GM21447 (cell line): Measurements from ENCODE around the gene LDAH.
"Not testable (repeated sequence)": the region's sequence is repeated elsewhere in the genome, so short reads cannot be mapped to it uniquely, and the experiment has no call there.

Experiments
- ATAC-seq: cut with Tn5 transposase; IDR thresholded peaks from one replicate; pipeline ENCODE4 v1.9.1; 2021; ENCODE audit not compliant: unreplicated experiment

LDAH gene

DNA sequence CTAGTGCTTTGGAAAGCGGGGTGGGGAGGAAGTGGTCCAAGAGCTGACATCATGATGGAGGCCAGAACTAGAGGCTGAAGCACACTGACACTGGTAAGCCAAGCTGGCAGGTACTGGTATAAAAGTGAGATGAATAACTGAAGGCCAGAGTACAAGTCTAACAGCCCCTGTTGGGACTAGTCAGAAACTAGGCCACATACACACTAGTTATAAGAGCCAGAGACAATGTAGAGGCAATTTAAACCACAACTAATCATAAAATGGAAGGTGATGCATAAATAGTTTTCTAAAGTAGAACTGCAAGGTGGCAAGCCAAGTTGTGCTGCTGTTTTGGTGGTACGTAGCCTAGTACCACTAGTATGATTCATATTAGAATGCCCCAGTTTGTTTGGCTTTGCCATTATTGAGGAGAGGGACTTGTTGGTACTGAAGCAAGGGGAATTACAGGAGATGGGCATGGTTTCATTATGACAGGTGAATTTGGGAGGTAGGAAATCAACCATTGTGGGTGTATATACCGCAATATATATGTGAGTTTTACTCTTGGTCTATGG is 98.3 kb downstream of the LDAH start:
- ATAC-seq: no peak

DNA sequence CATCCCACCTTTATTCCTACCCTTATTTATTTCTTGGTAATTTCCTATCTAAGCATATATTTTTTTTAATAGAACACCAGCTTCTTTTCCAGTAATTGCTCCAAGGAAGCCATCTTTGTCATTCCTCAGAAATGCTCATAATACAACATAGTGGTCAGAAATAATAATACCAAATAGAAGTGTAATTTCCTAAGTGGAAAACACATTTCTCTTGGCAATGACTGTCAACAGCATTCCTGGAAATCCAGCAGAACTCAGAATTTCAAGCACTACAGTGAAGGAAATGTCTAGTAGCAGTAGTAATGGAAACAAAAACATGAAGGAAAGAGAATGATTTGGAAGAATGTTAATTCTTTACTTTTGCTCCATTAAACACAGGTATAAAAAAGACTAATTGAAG is 99.4 kb downstream of the LDAH start:
- ATAC-seq: no peak

DNA sequence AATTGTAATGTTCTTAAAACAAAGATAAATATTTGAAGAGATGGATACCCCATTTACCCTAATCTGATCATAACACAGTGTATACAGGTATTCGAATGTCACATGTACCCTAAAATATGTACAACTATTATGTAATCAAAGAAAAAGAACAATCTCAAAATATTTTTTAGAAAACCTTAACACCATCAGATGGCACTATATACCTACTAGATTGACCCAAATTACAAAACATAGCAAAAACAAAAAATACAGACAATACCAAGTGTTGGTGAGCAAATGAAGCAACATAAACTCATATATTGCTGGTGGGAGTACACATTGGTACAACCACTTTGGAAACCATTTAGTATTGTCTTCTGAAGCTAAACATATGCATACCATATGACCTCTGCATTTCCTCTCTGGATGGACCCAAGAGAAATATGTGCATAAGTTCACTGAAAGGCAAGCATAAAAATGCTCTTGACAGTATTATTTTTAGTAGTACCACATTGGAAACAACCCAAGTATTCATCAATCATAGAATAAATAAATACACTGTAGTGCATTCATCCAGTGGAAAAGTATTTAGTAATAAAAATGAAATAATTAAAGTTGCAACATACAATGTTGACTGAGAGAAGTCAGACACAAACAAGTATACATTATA is 100.2 kb downstream of the LDAH start:
- ATAC-seq: no peak

DNA sequence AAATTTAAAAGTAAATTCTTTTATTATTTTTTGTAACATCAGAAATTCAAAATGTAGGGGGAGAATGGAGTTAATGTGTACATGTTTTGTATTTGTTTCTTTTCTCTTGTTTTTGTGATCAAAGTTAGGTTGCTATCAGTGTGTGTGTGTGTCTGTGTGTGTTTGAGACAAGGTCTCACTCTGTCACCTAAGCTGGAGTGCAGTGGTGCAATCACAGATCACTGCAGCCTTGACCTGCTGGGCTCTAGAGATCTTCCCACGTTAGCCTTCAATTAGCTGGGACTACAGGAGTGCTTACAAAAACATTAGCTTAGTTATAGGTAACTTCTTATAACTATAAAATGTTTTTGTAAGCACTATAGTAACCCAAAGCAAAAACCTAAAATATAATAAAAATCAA is 105.3 kb downstream of the LDAH start:
- ATAC-seq: no peak

DNA sequence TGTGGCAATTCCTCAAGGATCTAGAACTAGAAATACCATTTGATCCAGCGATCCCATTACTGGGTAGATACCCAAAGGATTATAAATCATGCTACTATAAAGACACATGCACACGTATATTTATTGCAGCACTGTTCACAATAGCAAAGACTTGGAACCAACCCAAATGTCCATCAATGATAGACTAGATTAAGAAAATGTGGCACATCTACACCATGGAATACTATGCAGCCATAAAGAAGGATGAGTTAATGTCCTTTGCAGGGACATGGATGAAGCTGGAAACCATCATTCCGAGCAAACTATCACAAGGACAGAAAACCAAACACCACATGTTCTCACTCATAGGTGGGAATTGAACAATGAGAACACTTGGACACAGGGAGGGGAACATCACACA is 106.7 kb downstream of the LDAH start:
- not testable (repeated sequence) for ATAC-seq

DNA sequence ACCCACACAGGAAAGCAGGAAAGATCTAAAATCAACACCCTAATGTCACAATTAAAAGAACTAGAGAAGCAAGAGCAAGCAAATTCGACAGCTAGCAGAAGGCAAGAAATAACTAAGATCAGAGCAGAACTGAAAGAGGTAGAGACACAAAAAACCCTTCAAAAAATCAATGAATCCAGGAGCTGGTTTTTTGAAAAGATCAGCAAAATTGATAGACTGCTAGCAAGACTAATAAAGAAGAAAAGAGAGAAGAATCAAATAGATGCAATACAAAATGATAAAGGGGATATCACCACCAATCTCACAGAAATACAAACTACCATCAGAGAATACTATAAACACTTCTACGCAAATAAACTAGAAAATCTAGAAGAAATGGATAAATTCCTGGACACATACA is 108.5 kb downstream of the LDAH start:
- ATAC-seq: not testable (repeated sequence)

DNA sequence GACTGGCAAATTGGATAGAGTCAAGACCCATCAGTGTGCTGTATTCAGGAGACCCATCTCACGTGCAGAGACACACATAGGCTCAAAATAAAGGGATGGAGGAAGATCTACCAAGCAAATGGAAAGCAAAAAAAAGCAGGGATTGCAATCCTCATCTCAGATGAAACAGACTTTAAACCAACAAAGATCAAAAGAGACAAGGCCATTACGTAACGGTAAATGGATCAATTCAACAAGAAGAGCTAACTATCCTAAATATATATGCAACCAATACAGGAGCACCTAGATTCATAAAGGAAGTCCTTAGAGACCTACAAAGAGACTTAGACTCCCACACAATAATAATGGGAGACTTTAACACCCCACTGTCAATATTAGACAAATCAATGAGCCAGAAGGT is 109.3 kb downstream of the LDAH start:
- ATAC-seq: not testable (repeated sequence)

DNA sequence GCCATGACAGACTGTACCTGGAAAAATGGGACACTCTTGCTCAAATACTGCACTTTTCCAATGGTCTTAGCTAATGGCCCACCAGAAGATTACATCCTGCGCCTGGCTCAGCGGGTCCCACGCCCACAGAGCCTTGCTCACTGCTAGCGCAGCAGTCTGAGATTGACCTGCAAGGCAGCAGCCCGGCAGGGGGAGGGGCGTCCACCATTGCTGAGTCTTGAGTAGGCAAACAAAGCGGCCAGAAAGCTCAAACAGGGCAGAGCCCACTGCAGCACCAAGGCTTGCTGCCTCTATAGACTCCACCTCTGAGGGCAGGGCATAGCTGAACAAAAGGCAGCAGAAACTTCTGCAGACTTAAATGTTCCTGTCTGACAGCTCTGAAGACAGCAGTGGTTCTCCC is 111.3 kb downstream of the LDAH start:
- ATAC-seq: not testable (repeated sequence)

DNA sequence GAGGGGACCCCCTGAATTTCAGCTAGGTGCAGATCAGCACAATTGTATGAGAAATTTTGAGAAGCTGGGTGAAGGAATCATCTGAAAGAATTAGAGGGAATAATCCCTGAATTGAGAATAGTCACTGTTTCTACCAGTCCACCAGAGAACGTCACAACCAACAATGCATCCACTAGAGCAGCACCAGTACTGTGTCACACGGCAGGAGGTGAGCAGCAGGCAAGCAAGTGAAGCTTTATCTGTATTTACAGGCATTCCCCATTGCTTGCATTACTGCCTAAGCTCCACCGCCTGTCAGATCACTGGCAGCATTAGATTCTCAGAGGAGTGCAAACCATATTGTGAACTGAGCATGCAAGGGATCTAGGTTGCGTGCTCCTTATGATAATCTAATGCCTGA is 115.3 kb downstream of the LDAH start:
- no peak for ATAC-seq

DNA sequence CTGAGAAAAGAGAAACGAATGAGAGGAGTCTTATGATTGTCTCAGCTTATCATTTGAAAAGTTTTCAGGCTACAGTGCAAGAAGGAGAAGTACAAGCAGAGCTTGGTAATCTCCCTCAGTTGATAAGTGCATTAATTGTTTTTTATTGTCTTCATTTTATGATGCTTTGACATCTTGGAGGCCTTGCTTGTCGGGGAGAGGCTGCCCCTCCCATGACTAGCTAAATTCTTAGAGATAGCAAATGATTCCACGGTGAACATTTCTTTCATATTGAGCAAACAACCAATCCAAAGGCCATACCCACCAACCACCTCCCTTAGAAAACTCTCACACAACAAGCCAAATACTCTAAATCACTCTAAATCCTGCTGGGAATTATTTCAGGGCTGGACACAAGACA is 116.1 kb downstream of the LDAH start:
- ATAC-seq: no peak

DNA sequence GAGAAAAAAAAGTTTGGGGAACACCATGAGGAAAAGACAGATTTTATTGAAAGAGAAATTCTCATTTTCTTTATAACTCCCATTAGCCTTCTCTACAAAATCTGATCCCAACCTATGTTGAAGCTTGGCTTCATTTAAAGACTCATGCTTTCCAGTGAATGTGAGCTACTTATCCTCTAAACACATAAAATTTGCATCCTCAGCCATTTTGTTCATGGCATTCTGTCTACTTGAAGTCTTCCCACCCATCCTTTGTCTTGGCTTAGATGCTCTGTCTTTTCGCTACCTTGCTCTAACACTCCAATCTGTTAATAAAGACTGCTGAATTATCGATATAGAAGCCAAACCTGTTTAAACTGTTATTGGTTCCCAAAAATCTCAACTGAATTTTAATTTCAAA is 116.7 kb downstream of the LDAH start:
- no peak for ATAC-seq

DNA sequence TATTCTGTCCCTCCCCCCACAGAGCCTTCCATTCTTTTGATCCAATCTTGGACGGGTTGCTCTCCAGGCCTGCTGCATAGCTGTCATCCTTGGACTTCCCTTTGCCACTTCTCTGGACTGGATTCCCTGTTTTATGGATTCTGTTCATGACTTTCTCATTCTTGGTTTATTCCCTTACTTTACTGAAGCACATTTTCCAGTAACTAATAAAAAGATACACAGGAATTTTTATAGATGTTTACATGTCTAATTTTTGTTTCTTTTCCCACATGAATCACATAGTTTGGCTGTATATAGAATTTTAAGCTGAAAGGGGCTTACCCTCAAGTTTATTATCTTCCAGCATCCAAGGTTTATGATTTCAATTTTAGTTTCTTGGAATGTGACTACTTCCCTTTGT is 118.0 kb downstream of the LDAH start:
- no peak for ATAC-seq

DNA sequence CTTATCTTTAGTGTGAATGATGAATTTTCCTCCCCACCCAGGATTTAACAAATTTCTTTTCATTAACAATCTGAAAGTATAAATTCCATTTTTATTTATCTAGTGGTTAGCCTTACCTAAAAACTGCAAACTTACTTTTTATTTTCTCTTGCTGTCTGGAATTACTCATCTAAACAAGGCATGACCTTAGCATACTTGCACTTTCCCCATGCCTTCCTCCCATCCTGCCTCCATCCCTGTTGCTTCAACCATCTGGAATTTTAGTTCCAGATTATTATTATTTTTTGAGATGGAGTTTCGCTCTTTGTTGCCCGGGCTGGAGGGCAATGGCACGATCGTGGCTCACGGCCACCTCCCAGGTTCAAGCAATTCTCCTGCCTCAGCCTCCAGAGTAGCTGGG is 120.3 kb downstream of the LDAH start:
- ATAC-seq: no peak

DNA sequence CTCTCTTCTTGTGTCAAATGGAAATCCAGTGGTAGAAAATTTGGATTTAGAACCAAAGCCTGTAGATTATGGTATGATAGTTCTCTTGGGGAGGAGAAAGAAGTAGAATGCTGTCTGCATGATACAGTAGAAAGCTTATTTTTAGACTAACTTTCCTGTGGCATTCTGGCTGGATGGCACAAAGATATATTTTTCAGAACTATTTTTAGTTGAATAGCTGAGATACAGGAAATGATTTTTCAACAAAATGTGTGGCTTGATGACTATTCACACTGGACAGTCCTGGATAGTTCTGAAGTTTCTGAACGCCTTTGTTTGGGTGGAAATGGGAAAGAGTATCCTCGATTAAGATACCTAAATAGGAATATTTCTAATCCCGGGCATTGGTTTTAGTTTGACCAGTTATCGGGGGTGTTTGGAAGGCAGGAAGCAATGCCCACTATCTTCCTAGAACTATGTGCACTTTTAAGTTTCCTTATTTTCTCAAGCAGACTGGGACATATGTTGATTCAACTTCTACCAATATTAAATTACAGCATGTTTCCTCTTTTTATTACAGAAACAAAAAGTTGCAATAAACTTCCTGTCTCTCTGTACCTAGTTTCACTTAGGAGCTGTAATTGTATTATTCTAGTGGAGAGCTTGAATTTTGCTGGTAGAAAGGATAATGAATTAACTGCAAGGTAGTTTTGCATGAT is 123.8 kb downstream of the LDAH start:
- ATAC-seq: peak; percentile 62

DNA sequence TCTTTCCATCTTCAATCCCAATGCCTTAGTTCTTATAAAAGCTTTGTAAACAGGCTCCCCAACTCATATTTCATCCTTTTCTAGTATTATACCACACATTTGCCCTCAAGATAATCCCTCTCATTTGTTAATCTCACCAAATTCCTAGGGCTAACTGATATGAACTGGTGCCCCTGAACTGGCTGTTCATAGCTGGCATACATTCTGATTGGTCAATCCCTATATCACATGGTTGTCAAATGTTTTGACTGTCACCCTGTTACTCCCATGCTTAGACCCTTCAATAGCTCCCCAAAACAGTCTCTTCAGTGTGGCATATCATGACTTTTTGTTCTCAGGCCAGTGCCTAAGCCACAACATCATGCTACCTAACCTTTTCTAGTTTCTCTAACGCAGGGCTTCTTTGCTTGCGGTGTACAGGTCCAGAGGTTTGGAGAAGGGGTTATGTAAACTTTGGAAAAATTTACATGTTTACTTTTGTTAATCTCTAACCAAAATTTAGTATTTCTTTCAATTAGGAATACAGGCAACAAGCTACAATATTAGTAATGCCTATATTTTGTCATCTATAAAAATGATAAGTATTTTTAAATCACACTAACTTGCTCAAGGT is 125.5 kb downstream of the LDAH start:
- no peak for ATAC-seq

DNA sequence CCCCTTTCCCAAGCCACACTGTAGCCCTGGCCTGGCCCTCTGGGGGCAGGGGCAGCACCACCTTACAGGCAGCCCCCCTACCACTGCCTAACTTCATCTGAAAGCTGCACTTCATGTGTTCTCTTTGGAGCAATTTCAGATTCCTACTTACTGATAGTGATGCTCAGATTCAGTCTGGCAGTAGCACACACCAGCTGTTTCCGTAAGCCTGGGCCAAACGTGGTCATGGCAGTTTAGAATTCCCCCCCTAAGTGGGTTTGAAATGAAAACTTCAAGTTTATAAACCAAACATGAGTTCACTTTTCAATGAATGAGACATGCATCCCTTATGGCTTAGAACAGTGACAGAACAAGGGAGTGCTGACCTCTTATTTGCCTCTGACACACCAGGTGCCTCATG is 126.5 kb downstream of the LDAH start:
- ATAC-seq: no peak

DNA sequence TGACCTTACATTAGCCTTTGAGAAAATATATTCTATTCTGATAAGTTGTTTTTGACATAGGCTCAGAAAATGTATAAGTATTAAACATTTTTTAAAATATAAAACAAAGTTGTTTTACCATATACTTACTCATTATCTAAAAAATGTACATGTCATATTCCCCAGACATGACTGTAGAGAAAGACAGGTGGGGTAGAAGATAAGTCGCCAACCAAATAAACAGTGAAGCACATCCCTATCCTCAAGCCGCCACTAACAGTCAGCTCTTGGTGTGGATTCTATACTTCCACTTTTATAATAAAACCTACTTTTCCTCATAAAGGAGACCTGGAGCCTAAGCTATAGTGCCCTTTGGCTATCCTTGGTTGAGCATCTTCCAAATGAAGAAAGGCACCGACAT is 129.6 kb downstream of the LDAH start:
- ATAC-seq: no peak

DNA sequence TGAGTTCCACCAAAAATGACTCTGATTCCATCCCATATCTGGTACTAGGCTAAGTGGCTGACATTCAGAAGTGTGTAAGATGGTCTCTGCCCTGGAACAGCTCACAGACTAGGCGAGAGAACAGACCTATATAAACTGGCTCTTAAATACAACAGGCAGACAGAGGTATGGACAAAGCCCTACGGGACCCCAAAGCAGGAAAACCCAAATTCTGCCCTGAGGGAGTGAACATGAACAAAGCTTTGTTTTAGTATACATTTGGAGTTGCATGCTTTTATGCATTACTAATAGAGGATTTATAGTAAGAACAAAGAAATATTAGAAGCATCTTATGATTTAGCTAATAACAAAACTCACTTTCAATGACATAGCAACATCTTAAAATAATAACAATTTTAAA is 130.8 kb downstream of the LDAH start:
- ATAC-seq: no peak

DNA sequence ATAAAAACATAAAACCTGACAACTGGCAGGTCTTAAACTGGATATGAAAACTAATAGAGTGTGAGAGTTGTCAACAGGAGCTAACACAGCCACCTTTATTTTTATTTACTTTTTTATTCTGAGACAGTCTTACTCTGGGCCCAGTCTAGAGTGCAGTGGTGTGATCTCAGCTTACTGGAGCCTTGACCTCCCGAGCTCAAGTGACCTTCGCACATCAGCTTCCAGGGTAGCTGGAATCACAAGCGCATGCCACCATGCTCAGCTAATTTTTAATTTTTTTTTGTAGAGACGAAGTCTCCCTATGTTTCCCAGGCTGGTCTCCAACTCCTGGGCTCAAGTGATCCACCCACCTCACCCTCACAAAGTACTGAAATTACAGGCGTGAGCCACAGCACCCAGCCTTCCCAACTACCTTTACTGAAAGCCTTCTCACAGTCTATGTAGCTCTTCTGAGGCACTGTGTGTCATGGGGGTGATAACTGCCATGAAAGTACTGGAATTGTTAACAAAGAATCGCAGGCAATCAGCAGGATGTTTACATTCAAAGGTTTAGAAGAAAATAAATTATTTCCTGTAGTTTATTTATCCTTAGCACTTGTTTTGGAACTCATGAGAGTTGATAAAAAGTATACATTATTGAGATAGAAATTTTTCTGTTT is 131.7 kb downstream of the LDAH start:
- no peak for ATAC-seq

DNA sequence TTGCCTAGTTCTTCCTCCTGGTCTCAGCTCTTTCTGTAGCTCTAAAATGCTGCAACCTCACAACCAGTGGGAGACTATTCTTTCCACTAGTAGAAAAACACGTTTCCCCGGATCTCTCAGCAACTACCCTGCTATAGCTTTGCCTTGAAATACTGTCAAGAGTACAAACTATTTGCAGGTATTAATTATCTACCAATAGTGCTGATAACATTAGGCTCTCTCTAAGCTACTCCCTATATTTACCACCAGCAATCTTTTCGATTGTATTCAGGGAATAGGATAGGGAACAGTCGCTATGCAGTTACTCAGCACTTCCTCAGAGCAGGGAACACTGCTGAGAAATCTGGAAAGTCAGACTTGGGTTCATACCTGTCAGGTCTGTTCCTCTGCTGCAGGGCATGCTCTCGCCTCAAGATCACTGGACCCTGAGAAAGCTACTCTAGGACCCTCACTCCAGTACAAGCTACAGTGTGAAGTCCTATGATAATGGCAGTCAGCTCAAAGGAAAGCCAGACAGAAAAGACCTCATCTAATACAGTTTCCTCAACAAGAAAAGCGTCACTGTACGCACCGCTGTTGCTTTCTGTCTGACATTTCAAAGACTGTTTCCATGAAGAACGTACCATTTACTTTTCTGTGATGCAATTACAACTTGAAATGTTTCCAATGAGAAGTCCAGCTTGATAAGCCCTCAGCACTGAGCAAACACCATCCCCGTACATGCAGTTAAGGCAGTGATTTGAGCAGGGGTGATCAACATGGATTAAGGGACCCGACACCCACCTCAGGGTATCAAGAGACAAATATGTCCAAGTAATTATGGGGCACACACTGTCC is 133.3 kb downstream of the LDAH start:
- ATAC-seq: no peak
